ENCODE data around the gene ITGB3.

- TF ChIP-seq CTCF (IDR thresholded peaks at IDR 0.05; ENCODE audit: low read depth, low read length) = no peak
- TF ChIP-seq EZH2phosphoT487 (IDR thresholded peaks at IDR 0.05; ENCODE audit: low read depth) = no peak
Measured at GRCh38 chr17:47270946-47271705, 17.5 kb downstream of the ITGB3 start.
